OCI-LY1 (cell line): Measurements from ENCODE around the gene AP3S1.

Experiments used
- EZH2 ChIP-seq: fragments of 200-600 bp; sonication (generic), shearing (Covaris generic); IDR thresholded peaks from 2 replicates; pipeline ENCODE4 v1.8.0; 2017; ENCODE audit warnings: borderline replicate concordance, mixed run types, mild to moderate bottlenecking, antibody characterized with exemption, low read length, moderate library complexity, mixed read lengths
- TF ChIP-seq, protein P1 (sequence below): fragments of 200-600 bp; sonication (generic), shearing (Covaris generic); IDR thresholded peaks from 2 replicates; pipeline ENCODE4 v1.5.1; 2017; ENCODE audit warnings: mild to moderate bottlenecking, antibody characterized with exemption, low read length, moderate library complexity, mixed read lengths

- TF ChIP-seq, protein P1, sequence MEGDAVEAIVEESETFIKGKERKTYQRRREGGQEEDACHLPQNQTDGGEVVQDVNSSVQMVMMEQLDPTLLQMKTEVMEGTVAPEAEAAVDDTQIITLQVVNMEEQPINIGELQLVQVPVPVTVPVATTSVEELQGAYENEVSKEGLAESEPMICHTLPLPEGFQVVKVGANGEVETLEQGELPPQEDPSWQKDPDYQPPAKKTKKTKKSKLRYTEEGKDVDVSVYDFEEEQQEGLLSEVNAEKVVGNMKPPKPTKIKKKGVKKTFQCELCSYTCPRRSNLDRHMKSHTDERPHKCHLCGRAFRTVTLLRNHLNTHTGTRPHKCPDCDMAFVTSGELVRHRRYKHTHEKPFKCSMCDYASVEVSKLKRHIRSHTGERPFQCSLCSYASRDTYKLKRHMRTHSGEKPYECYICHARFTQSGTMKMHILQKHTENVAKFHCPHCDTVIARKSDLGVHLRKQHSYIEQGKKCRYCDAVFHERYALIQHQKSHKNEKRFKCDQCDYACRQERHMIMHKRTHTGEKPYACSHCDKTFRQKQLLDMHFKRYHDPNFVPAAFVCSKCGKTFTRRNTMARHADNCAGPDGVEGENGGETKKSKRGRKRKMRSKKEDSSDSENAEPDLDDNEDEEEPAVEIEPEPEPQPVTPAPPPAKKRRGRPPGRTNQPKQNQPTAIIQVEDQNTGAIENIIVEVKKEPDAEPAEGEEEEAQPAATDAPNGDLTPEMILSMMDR: no peak
- no peak for TF ChIP-seq EZH2
Observed at GRCh38 chr5:115930630-115931337, 89.0 kb downstream of the AP3S1 start.
